ENCODE results near the gene TPK1.

TPK1 gene

GRCh38 chr7:144545330-144545729 is 290.5 kb downstream of the TPK1 start:
- no peak overlapping the region for H3K14ac ChIP-seq (ENCODE audit: low read length in 2 of 2)
- no peak overlapping the region for H2AFZ ChIP-seq (ENCODE audit: low read depth, low read length)
- H2BK120ac ChIP-seq (ENCODE audit: low read depth, low read length) = no peak overlapping the region
- H3K18ac ChIP-seq (ENCODE audit: low read depth in 1 of 2, low read length in 2 of 2) = no peak overlapping the region
- no peak overlapping the region for H2BK15ac ChIP-seq (ENCODE audit: low read depth, poor library complexity, severe bottlenecking)
- no peak overlapping the region for H4K91ac ChIP-seq (ENCODE audit: low read length)
- no peaks in the 10 kb centered on the region for H3K36me3 ChIP-seq (ENCODE audit: control insufficient read depth in 1 of 2, insufficient read depth in 2 of 2, low read depth in 1 of 2, low read length in 2 of 2)
- no peak overlapping the region for H3K4me3 ChIP-seq (ENCODE audit: insufficient read depth in 1 of 2, low read depth in 1 of 2, low read length in 2 of 2)
- DNase-seq = no peak
- H3K9me3 ChIP-seq (ENCODE audit: control insufficient read depth, low read length) = no peaks in the 10 kb centered on the region
- H3K27ac ChIP-seq (ENCODE audit: low read length, poor library complexity, severe bottlenecking) = no peak overlapping the region
- H2BK5ac ChIP-seq (ENCODE audit: low read depth, low read length, poor library complexity, severe bottlenecking) = no peak overlapping the region
- H3K4me2 ChIP-seq (ENCODE audit: low read length, poor library complexity, severe bottlenecking) = no peak overlapping the region
- no peak overlapping the region for H3K23ac ChIP-seq (ENCODE audit: low read length in 2 of 2)
- no peaks in the 10 kb centered on the region for H3K27me3 ChIP-seq (ENCODE audit: control insufficient read depth in 1 of 2, insufficient read depth in 1 of 2, low read length in 2 of 2)
- H3K79me1 ChIP-seq (replicated peaks; ENCODE audit: low read length, poor library complexity, severe bottlenecking) = no peaks in the 10 kb centered on the region
- H2BK12ac ChIP-seq (ENCODE audit: low read length in 2 of 2) = no peak overlapping the region
- no peak overlapping the region for H3K9ac ChIP-seq (ENCODE audit: low read length)
- no peak overlapping the region for H3K4ac ChIP-seq (ENCODE audit: low read depth in 1 of 2, low read length in 2 of 2)
- no peaks in the 10 kb centered on the region for H3K4me1 ChIP-seq (ENCODE audit: control insufficient read depth, insufficient read depth, low read depth, low read length)
- whole genome bisulfite sequencing = 83% methylated on average over 1 of the region's 1 CpG
- H4K8ac ChIP-seq (ENCODE audit: low read length) = no peak overlapping the region
- no peak overlapping the region for H2AK5ac ChIP-seq (ENCODE audit: low read length, severe bottlenecking)

GRCh38 chr7:144534655-144535395 is 301.0 kb downstream of the TPK1 start:
- Histone ChIP-seq H4K8ac (ENCODE audit: low read length) (no peak overlapping the region), H3K18ac (ENCODE audit: low read depth in 1 of 2, low read length in 2 of 2) (no peak overlapping the region), H2BK120ac (ENCODE audit: low read depth, low read length) (no peak overlapping the region), H2AFZ (ENCODE audit: low read depth, low read length) (no peak overlapping the region), H3K4me1 (ENCODE audit: control insufficient read depth, insufficient read depth, low read depth, low read length) (no peaks in the 10 kb centered on the region), H2BK12ac (ENCODE audit: low read length in 2 of 2) (no peak overlapping the region), H3K79me1 (replicated peaks; ENCODE audit: low read length, poor library complexity, severe bottlenecking) (no peaks in the 10 kb centered on the region), H3K23ac (ENCODE audit: low read length in 2 of 2) (no peak overlapping the region), H3K27ac (ENCODE audit: low read length, poor library complexity, severe bottlenecking) (no peak overlapping the region), H3K27me3 (ENCODE audit: control insufficient read depth in 1 of 2, insufficient read depth in 1 of 2, low read length in 2 of 2) (no peaks in the 10 kb centered on the region), H3K4me3 (ENCODE audit: insufficient read depth in 1 of 2, low read depth in 1 of 2, low read length in 2 of 2) (no peak overlapping the region), H2BK5ac (ENCODE audit: low read depth, low read length, poor library complexity, severe bottlenecking) (no peak overlapping the region), H4K91ac (ENCODE audit: low read length) (no peak overlapping the region), H3K36me3 (ENCODE audit: control insufficient read depth in 1 of 2, insufficient read depth in 2 of 2, low read depth in 1 of 2, low read length in 2 of 2) (no peaks in the 10 kb centered on the region), H3K4ac (ENCODE audit: low read depth in 1 of 2, low read length in 2 of 2) (no peak overlapping the region), H3K14ac (ENCODE audit: low read length in 2 of 2) (no peak overlapping the region), H3K9ac (ENCODE audit: low read length) (no peak overlapping the region), H2BK15ac (ENCODE audit: low read depth, poor library complexity, severe bottlenecking) (no peak overlapping the region), H2AK5ac (ENCODE audit: low read length, severe bottlenecking) (no peak overlapping the region), H3K9me3 (ENCODE audit: control insufficient read depth, low read length) (no peaks in the 10 kb centered on the region), H3K4me2 (ENCODE audit: low read length, poor library complexity, severe bottlenecking) (no peak overlapping the region)
- WGBS = 100% methylated on average over 2 of the region's 3 CpGs
- no peak for DNase-seq

- H3K4ac ChIP-seq (ENCODE audit: low read depth in 1 of 2, low read length in 2 of 2) = no peak overlapping the region
- H2AK5ac ChIP-seq (ENCODE audit: low read length, severe bottlenecking) = no peak overlapping the region
- H3K9me3 ChIP-seq (ENCODE audit: control insufficient read depth, low read length) = no peaks in the 10 kb centered on the region
- H3K36me3 ChIP-seq (ENCODE audit: control insufficient read depth in 1 of 2, insufficient read depth in 2 of 2, low read depth in 1 of 2, low read length in 2 of 2) = no peaks in the 10 kb centered on the region
- no peak overlapping the region for H3K4me3 ChIP-seq (ENCODE audit: insufficient read depth in 1 of 2, low read depth in 1 of 2, low read length in 2 of 2)
- H3K18ac ChIP-seq (ENCODE audit: low read depth in 1 of 2, low read length in 2 of 2) = no peak overlapping the region
- no peak overlapping the region for H2BK12ac ChIP-seq (ENCODE audit: low read length in 2 of 2)
- no peak overlapping the region for H3K27ac ChIP-seq (ENCODE audit: low read length, poor library complexity, severe bottlenecking)
- H3K23ac ChIP-seq (ENCODE audit: low read length in 2 of 2) = no peak overlapping the region
- 83% methylated on average over 2 of the region's 4 CpGs for WGBS
- no peak for DNase-seq
- no peak overlapping the region for H2BK5ac ChIP-seq (ENCODE audit: low read depth, low read length, poor library complexity, severe bottlenecking)
- no peaks in the 10 kb centered on the region for H3K27me3 ChIP-seq (ENCODE audit: control insufficient read depth in 1 of 2, insufficient read depth in 1 of 2, low read length in 2 of 2)
- no peak overlapping the region for H3K9ac ChIP-seq (ENCODE audit: low read length)
- H3K79me1 ChIP-seq (replicated peaks; ENCODE audit: low read length, poor library complexity, severe bottlenecking) = no peaks in the 10 kb centered on the region
- H3K14ac ChIP-seq (ENCODE audit: low read length in 2 of 2) = no peak overlapping the region
- H3K4me2 ChIP-seq (ENCODE audit: low read length, poor library complexity, severe bottlenecking) = no peak overlapping the region
- no peak overlapping the region for H2BK120ac ChIP-seq (ENCODE audit: low read depth, low read length)
- H2AFZ ChIP-seq (ENCODE audit: low read depth, low read length) = no peak overlapping the region
- H2BK15ac ChIP-seq (ENCODE audit: low read depth, poor library complexity, severe bottlenecking) = no peak overlapping the region
- no peak overlapping the region for H4K91ac ChIP-seq (ENCODE audit: low read length)
- H4K8ac ChIP-seq (ENCODE audit: low read length) = no peak overlapping the region
- no peaks in the 10 kb centered on the region for H3K4me1 ChIP-seq (ENCODE audit: control insufficient read depth, insufficient read depth, low read depth, low read length)
Observed at GRCh38 chr7:144534196-144534595, 301.7 kb downstream of the TPK1 start.

- H3K9ac ChIP-seq (ENCODE audit: low read length) = no peak overlapping the region
- H3K14ac ChIP-seq (ENCODE audit: low read length in 2 of 2) = no peak overlapping the region
- DNase-seq = no peak
- no peaks in the 10 kb centered on the region for H3K9me3 ChIP-seq (ENCODE audit: control insufficient read depth, low read length)
- H2AK5ac ChIP-seq (ENCODE audit: low read length, severe bottlenecking) = no peak overlapping the region
- H2BK120ac ChIP-seq (ENCODE audit: low read depth, low read length) = no peak overlapping the region
- H4K8ac ChIP-seq (ENCODE audit: low read length) = no peak overlapping the region
- H3K4ac ChIP-seq (ENCODE audit: low read depth in 1 of 2, low read length in 2 of 2) = no peak overlapping the region
- no peak overlapping the region for H3K4me3 ChIP-seq (ENCODE audit: insufficient read depth in 1 of 2, low read depth in 1 of 2, low read length in 2 of 2)
- no peak overlapping the region for H3K27ac ChIP-seq (ENCODE audit: low read length, poor library complexity, severe bottlenecking)
- H3K23ac ChIP-seq (ENCODE audit: low read length in 2 of 2) = no peak overlapping the region
- no peak overlapping the region for H2BK12ac ChIP-seq (ENCODE audit: low read length in 2 of 2)
- no peak overlapping the region for H3K4me2 ChIP-seq (ENCODE audit: low read length, poor library complexity, severe bottlenecking)
- no peak overlapping the region for H2BK15ac ChIP-seq (ENCODE audit: low read depth, poor library complexity, severe bottlenecking)
- H3K4me1 ChIP-seq (ENCODE audit: control insufficient read depth, insufficient read depth, low read depth, low read length) = peaks cover 2% of the 10 kb centered on the region
- H2BK5ac ChIP-seq (ENCODE audit: low read depth, low read length, poor library complexity, severe bottlenecking) = no peak overlapping the region
- H3K79me1 ChIP-seq (replicated peaks; ENCODE audit: low read length, poor library complexity, severe bottlenecking) = no peaks in the 10 kb centered on the region
- H2AFZ ChIP-seq (ENCODE audit: low read depth, low read length) = no peak overlapping the region
- no peak overlapping the region for H4K91ac ChIP-seq (ENCODE audit: low read length)
- no peaks in the 10 kb centered on the region for H3K27me3 ChIP-seq (ENCODE audit: control insufficient read depth in 1 of 2, insufficient read depth in 1 of 2, low read length in 2 of 2)
- no peak overlapping the region for H3K18ac ChIP-seq (ENCODE audit: low read depth in 1 of 2, low read length in 2 of 2)
- no peaks in the 10 kb centered on the region for H3K36me3 ChIP-seq (ENCODE audit: control insufficient read depth in 1 of 2, insufficient read depth in 2 of 2, low read depth in 1 of 2, low read length in 2 of 2)
Observed at GRCh38 chr7:144531181-144531580, 304.7 kb downstream of the TPK1 start.

Data from mesenchymal stem cell (in vitro differentiated cells and primary cell).